ENCODE results near the gene GLB1L.

DNA sequence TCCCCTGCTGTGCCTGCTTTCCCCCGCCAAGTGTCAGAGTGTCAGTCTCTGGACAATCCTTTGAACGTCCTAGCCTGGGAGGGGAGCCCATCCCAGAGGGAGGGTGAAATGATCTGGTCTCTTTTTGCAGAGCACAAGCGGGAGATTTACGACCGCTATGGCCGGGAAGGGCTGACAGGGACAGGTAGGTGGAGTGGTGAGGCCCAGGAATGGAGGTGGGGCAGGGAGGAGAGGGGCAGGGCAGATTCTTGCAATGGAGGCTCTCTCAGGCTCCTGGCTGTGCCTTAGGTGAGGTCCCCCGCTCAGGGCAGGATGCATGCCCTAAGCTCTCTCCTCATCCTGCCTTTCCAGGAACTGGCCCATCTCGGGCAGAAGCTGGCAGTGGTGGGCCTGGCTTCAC is 36.3 kb upstream of the GLB1L start:
- TF ChIP-seq, protein P1, sequence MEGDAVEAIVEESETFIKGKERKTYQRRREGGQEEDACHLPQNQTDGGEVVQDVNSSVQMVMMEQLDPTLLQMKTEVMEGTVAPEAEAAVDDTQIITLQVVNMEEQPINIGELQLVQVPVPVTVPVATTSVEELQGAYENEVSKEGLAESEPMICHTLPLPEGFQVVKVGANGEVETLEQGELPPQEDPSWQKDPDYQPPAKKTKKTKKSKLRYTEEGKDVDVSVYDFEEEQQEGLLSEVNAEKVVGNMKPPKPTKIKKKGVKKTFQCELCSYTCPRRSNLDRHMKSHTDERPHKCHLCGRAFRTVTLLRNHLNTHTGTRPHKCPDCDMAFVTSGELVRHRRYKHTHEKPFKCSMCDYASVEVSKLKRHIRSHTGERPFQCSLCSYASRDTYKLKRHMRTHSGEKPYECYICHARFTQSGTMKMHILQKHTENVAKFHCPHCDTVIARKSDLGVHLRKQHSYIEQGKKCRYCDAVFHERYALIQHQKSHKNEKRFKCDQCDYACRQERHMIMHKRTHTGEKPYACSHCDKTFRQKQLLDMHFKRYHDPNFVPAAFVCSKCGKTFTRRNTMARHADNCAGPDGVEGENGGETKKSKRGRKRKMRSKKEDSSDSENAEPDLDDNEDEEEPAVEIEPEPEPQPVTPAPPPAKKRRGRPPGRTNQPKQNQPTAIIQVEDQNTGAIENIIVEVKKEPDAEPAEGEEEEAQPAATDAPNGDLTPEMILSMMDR (conservative IDR thresholded peaks at IDR 0.05; ENCODE audit: low read depth, low read length) = no peak
- no peak for TF ChIP-seq EZH2 (IDR thresholded peaks at IDR 0.05; ENCODE audit: borderline replicate concordance, low read depth, low read length, poor library complexity, severe bottlenecking)
